ENCODE measurements around the gene SHQ1.

- TF ChIP-seq CTCF (IDR thresholded peaks at IDR 0.05) (no peak), POLR2A (IDR thresholded peaks at IDR 0.05) (no peak)
Observed at GRCh38 chr3:72754582-72754981, 93.7 kb downstream of the SHQ1 start.

All from heart left ventricle (tissue), 13 donors.